GM12891 (cell line): Measurements from ENCODE around the gene NHERF1.

Experiments used
- POLR2A ChIP-seq: IDR thresholded peaks from 2 replicates; pipeline ENCODE4 v1.6.1; 2011; ENCODE audit warnings: low read depth, low read length, control low read depth
- POLR2AphosphoS5 ChIP-seq: IDR thresholded peaks from 2 replicates; pipeline ENCODE4 v1.6.1; 2011; ENCODE audit warnings: low read depth, low read length, control low read depth
- TAF1 ChIP-seq: IDR thresholded peaks from 2 replicates; pipeline ENCODE4 v1.6.1; 2011; ENCODE audit warnings: low read depth, low read length, control low read depth

- TF ChIP-seq POLR2A, result no peak
- TF ChIP-seq TAF1, result no peak
- TF ChIP-seq POLR2AphosphoS5, result no peak
Observed at GRCh38 chr17:74729368-74729767, 19.1 kb upstream of the NHERF1 start.
